A673 (cell line): ENCODE measurements around the gene HOXB13. TPM values are rescaled to one million over a fixed set of nuclear protein-coding genes. Genes with fewer than 3 reads are reported as not detected.

Source experiments
- BruUV-seq: library from RNA; stranded (reverse); fragments of 400-500 nt; replicated peaks from 2 replicates; lab custom pipeline; 2021; lab: Mats Ljungman, UMichigan
- CTCF ChIA-PET: fragments of 300-600 bp; sonication (Branson Sonifier 250); formaldehyde crosslinking; loops from one replicate; lab custom pipeline; 2022; ENCODE audit warnings: antibody characterized with exemption; lab: Charles Lee
- POLR2A ChIA-PET: fragments of 300-600 bp; sonication (Branson Sonifier 250); formaldehyde crosslinking; loops from one replicate; lab custom pipeline; 2022; ENCODE audit warnings: antibody characterized with exemption; ENCODE audit not compliant: low non-redundant PET; lab: Charles Lee
- DNase-seq: peaks from one replicate; pipeline ENCODE4 v3.0.0-alpha.2; 2015; ENCODE audit warnings: low spot score
- H3K27ac ChIP-seq: fragments of 200-600 bp; sonication (generic); 2 replicates; pipeline ENCODE4 v1.5.1; 2016; ENCODE audit warnings: mixed run types, low read depth, mild to moderate bottlenecking, mixed read lengths, antibody characterized with exemption, low read length; ENCODE audit not compliant: poor library complexity, severe bottlenecking
- H3K27me3 ChIP-seq: fragments of 200-600 bp; sonication (generic); replicated peaks from 2 replicates; pipeline ENCODE4 v1.6.1; 2017; ENCODE audit warnings: mixed run types, low read depth, mild to moderate bottlenecking, mixed read lengths, antibody characterized with exemption, low read length; ENCODE audit not compliant: insufficient read depth, poor library complexity
- H3K36me3 ChIP-seq: fragments of 200-600 bp; sonication (generic); 2 replicates; pipeline ENCODE4 v1.6.1; 2016; ENCODE audit warnings: mixed run types, mild to moderate bottlenecking, mixed read lengths, antibody characterized with exemption, low read length; ENCODE audit not compliant: insufficient read depth, poor library complexity, severe bottlenecking
- H3K4me1 ChIP-seq: fragments of 200-600 bp; sonication (generic); 2 replicates; pipeline ENCODE4 v1.6.1; 2017; ENCODE audit warnings: mixed run types, mild to moderate bottlenecking, mixed read lengths, antibody characterized with exemption, low read length; ENCODE audit not compliant: insufficient read depth, poor library complexity, severe bottlenecking
- H3K4me3 ChIP-seq: fragments of 200-600 bp; sonication (generic); 2 replicates; pipeline ENCODE4 v1.5.1; 2016; ENCODE audit warnings: low read depth, mixed run types, mild to moderate bottlenecking, mixed read lengths, low read length; ENCODE audit not compliant: poor library complexity, severe bottlenecking
- H3K9me3 ChIP-seq: fragments of 200-600 bp; sonication (generic); 2 replicates; pipeline ENCODE4 v1.6.1; 2016; ENCODE audit warnings: mixed run types, low read depth, mild to moderate bottlenecking, mixed read lengths, antibody characterized with exemption, low read length; ENCODE audit not compliant: poor library complexity, severe bottlenecking
- CTCF ChIP-seq: fragments of 300-800, 200-600 bp; sonication (generic); conservative IDR thresholded peaks from 2 replicates; pipeline ENCODE4 v1.5.1; 2017; ENCODE audit warnings: low read depth, mild to moderate bottlenecking, antibody characterized with exemption, low read length, moderate library complexity, mixed read lengths
- EZH2 ChIP-seq: fragments of 200-600 bp; sonication (generic); IDR thresholded peaks from 2 replicates; pipeline ENCODE4 v1.6.1; 2017; ENCODE audit warnings: borderline replicate concordance, low read depth, mild to moderate bottlenecking, mixed read lengths, antibody characterized with exemption, low read length; ENCODE audit not compliant: poor library complexity, severe bottlenecking
- intact Hi-C: fragments of 100-400 bp; cut with micrococcal nuclease; formaldehyde crosslinking; loops from one replicate; pipeline ENCODE4 v1.10.0; 2022; ENCODE audit not compliant: unreplicated experiment
- total RNA-seq: library from RNA; stranded (reverse); gene quantifications from 2 replicates; pipeline ENCODE4 v1.2.3, GENCODE V29; 2021

The HOXB13 gene
- total RNA-seq, 1 experiment from 2014 or later, result 11.7 TPM

GRCh38 chr17:48690655-48691054 lies 37.9 kb downstream of the HOXB13 start:
- no peak for DNase-seq
- intact Hi-C loops, result no loop called here
- TF ChIP-seq EZH2 (no peak), CTCF (no peak)
- Histone ChIP-seq H3K27ac (no peak overlapping the region), H3K4me3 (no peak overlapping the region), H3K36me3 (no peaks in the 10 kb centered on the region), H3K27me3 (no peaks in the 10 kb centered on the region), H3K4me1 (no peaks in the 10 kb centered on the region), H3K9me3 (peaks cover 6% of the 10 kb centered on the region)
- no TSS peak for BruUV-seq
- ChIA-PET CTCF (no interaction called here), POLR2A (no interaction called here)

- no peak overlapping the region for H3K4me3 ChIP-seq
- BruUV-seq, result no TSS peak
- POLR2A ChIA-PET, result no interaction called here
- H3K4me1 ChIP-seq, result peaks cover 17% of the 10 kb centered on the region
- no peak for DNase-seq
- H3K9me3 ChIP-seq, result no peaks in the 10 kb centered on the region
- no peak overlapping the region for H3K27ac ChIP-seq
- intact Hi-C loops, result no loop called here
- CTCF ChIA-PET, result interaction anchor here (4.4 kb wide), 1 partner anchor 198 kb away, joined by 67 read pairs; no protein-coding TSS in a partner anchor
- TF ChIP-seq EZH2 (no peak), CTCF (no peak)
- H3K27me3 ChIP-seq, result no peaks in the 10 kb centered on the region
- H3K36me3 ChIP-seq, result no peaks in the 10 kb centered on the region
Observed at GRCh38 chr17:48681609-48682008, 46.9 kb downstream of the HOXB13 start.

- CTCF ChIA-PET, result interaction anchor here (0.6 to 4.4 kb wide), 6 partner anchors 12 to 200 kb away, joined by 3 to 67 read pairs (median 18); partner anchors contain the start of gene PRAC2
- H3K36me3 ChIP-seq, result no peaks in the 10 kb centered on the region
- DNase-seq, result no peak
- H3K9me3 ChIP-seq, result no peaks in the 10 kb centered on the region
- no TSS peak for BruUV-seq
- no peak overlapping the region for H3K27ac ChIP-seq
- TF ChIP-seq EZH2, result no peak
- no peak for TF ChIP-seq CTCF
- intact Hi-C loops, result loop anchor here (10.0 kb wide), 3 partner anchors 75 to 545 kb away; no protein-coding TSS in a partner anchor
- peaks cover 17% of the 10 kb centered on the region for H3K4me1 ChIP-seq
- H3K4me3 ChIP-seq, result no peak overlapping the region
- no peaks in the 10 kb centered on the region for H3K27me3 ChIP-seq
- POLR2A ChIA-PET, result interaction anchor here (1.3 kb wide), 1 partner anchor 49 kb away, joined by 8 read pairs; the partner anchor contains the start of gene HOXB13
Observed at GRCh38 chr17:48679385-48680096, 49.0 kb downstream of the HOXB13 start.
